Fibroblast of mammary gland (primary cell): Measurements from ENCODE around the gene LAD1.

Experiments used
- DNase-seq: peaks from one replicate; pipeline ENCODE4 v3.0.0-alpha.2; 2010; ENCODE audit warnings: low read depth
- H3K4me3 ChIP-seq: 2 replicates; pipeline ENCODE4 v1.5.1; 2011; ENCODE audit warnings: low read depth, mild to moderate bottlenecking, low read length, moderate library complexity; ENCODE audit not compliant: control insufficient read depth
- TF ChIP-seq, protein P1 (sequence below): conservative IDR thresholded peaks from 2 replicates; pipeline ENCODE4 v1.5.1; 2011; ENCODE audit warnings: low read depth, low read length, inconsistent platforms; ENCODE audit not compliant: control insufficient read depth, insufficient read depth

Gene LAD1

DNA sequence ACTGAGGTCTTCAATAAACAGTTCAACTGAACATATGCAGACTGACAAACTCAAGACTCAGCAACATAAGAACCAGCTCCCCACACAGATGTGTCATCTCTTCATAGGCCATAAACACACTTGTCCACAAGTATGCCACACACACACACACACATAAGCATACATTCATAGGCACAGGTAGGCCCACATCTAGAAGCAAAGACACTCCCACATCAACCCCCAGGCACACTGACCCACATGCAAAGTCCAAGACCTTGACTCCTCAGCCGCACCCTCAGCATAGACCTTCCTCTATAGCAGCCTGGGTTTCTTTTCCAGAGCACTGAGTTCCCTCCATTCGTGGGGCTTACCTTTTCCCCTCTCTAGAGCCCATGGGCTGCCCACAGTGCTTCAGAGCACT is 1.4 kb downstream of the LAD1 start:
- DNase-seq = no peak
- TF ChIP-seq, protein P1, sequence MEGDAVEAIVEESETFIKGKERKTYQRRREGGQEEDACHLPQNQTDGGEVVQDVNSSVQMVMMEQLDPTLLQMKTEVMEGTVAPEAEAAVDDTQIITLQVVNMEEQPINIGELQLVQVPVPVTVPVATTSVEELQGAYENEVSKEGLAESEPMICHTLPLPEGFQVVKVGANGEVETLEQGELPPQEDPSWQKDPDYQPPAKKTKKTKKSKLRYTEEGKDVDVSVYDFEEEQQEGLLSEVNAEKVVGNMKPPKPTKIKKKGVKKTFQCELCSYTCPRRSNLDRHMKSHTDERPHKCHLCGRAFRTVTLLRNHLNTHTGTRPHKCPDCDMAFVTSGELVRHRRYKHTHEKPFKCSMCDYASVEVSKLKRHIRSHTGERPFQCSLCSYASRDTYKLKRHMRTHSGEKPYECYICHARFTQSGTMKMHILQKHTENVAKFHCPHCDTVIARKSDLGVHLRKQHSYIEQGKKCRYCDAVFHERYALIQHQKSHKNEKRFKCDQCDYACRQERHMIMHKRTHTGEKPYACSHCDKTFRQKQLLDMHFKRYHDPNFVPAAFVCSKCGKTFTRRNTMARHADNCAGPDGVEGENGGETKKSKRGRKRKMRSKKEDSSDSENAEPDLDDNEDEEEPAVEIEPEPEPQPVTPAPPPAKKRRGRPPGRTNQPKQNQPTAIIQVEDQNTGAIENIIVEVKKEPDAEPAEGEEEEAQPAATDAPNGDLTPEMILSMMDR = no peak
- H3K4me3 ChIP-seq = no peak overlapping the region

DNA sequence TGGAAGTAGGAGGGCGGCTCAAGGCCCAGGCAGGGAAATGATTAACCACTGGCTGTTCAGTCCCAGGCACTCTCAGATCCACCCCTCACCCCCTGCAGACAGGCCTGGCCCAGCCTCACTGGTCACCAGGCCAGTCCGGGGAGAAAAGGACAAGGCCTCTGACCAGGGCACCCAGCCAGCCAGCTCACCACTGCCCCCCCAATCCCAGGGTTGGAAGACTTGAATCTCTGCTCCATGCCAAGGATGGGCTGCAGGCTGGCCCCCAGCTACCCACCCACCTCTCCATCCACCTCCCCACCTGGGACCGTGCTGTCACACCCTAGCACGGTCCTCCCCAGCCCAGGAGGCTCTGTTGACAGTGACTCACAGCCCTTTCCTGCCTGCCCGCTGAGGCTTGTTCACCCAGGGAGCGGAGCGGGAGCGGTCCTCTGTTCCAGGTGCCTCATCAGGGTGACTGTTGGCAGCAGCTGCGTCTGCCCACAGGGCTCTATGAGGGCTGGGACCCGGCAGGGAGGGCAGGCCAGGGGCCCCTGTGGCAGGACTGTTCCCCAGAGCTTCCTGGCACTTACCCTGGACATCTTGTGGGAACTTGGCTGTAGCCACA is 2.2 kb downstream of the LAD1 start:
- DNase-seq = no peak
- TF ChIP-seq, protein P1 = no peak
- H3K4me3 ChIP-seq = no peak overlapping the region

DNA sequence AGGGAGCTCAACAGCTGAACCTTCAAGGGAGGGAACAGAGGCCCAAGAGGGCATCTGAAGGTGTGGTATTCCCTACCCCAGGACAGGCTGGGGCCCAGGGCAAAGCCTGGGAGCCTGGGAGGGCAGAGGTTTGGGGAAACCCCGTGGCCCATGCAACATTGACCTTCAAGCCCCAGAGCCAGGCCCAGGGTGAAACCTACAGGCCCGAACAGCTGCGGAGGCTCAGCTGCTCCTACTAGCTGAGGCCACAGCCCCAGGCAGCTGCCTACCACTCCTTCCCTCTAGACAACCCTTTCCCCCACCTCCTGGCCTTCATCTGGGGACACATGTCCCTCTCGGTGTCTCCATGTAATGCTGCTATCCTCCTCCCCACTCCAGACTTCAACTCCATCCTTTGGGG is 3.2 kb downstream of the LAD1 start:
- H3K4me3 ChIP-seq = no peak overlapping the region
- no peak for DNase-seq
- TF ChIP-seq, protein P1 = no peak

DNA sequence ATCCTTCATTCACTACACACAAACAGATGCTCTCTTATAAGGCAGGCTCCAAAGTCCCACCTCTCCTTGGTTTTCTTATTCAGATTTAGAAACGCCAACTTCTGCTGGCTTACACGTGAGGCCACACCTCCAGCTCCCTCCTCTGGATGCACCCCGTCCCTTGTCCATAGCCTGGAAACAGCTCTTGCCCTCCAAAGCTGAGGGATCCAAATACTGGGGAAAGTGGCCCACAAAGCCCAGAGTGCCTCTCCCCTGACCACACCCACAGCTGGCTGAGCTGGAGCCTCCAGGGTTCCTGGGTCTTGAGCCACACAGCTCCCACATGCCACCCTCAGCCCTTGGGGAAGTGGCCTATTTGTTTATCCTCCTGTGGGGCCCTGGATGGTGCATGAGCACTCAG is 4.5 kb downstream of the LAD1 start:
- TF ChIP-seq, protein P1 = no peak
- no peak for DNase-seq
- no peak overlapping the region for H3K4me3 ChIP-seq

DNA sequence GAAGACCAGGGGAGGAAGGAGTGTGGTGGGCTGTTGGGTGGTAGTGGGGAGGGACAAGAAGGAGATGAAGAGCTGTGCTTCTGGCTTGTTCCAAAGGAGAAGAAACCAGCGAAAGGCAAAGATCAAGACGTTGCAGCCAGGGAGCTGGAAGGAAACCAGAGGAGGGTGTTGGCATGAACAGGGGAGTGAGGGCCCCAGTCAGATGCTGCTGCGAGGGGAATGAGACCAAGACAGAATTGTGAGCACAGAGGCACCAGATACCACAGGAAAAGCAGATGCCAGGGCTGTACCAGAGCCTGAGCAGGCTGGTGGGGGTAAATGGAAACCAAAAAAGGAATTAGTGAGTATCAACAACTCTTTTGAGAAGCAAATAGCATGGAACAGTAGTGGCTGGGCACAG is 6.0 kb downstream of the LAD1 start:
- DNase-seq = no peak
- H3K4me3 ChIP-seq = no peak overlapping the region
- TF ChIP-seq, protein P1 = no peak

DNA sequence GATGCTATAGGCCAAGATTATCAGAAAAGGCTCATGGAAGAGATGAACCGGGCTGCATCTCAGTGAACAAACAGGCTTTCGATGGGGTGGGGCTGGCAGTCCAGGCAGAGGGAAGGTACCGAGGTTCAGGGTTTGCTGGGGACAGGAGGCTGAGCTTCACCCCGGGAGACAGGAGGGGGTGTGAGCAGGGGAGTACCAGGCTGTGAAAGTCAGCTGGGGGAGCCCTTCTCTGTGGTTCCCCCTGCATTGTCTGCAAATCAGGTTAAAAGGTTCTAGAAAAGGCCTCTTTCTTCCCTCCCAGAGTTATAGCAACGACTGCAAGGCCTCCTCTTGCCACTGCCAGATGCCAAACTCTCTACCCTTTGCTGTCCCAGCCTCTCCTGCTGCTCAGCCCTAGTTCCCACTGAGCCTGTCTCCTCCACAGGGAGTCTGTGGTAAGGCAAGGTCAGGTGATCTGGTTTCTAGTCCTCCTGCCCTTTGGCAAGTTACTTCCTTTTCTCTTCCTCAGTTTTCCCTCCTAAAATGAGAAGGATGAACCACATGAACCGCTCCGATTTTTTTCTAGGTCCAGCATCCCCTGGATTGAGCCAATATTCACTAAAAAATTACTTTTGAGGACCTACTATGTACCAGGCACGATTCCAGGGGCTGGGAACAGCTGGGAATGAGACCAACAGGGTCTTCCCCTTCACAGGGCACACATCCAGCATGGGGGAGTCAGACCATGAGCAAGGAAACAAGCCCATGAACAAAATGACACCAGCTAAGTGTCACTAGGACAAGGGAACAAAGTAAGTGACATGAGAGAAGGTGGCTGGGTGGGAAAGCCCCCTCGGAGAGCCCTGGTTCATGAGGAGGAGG is 7.2 kb downstream of the LAD1 start:
- DNase-seq = no peak
- H3K4me3 ChIP-seq = no peak overlapping the region
- TF ChIP-seq, protein P1 = no peak
